Subcutaneous abdominal adipose tissue (tissue), 5 donors: ENCODE measurements around the gene MROH8.

Source experiments
- H3K27ac ChIP-seq: one replicate; pipeline ENCODE4 v1.7.0; 2013; ENCODE audit warnings: low read depth, mild to moderate bottlenecking, inconsistent platforms, low read length, moderate library complexity
- H3K27me3 ChIP-seq, 5 donors: one replicate each; pipeline ENCODE4 v1.7.0; 2013; ENCODE audit warnings: low read length in 5 of 5, inconsistent platforms in 1 of 5; ENCODE audit not compliant: control insufficient read depth in 5 of 5, insufficient read depth in 4 of 5
- H3K36me3 ChIP-seq, 5 donors: one replicate each; pipeline ENCODE4 v1.7.0; 2013; ENCODE audit warnings: low read length in 5 of 5; ENCODE audit not compliant: control insufficient read depth in 5 of 5, insufficient read depth in 5 of 5
- H3K4me1 ChIP-seq, 5 donors: one replicate each; pipeline ENCODE4 v1.7.0; 2013; ENCODE audit warnings: low read length in 5 of 5, mild to moderate bottlenecking in 3 of 5, moderate library complexity in 1 of 5; ENCODE audit not compliant: control insufficient read depth in 5 of 5, insufficient read depth in 5 of 5
- H3K4me3 ChIP-seq, 5 donors: one replicate each; pipeline ENCODE4 v1.7.0; 2013; ENCODE audit warnings: low read length in 5 of 5, low read depth in 1 of 5
- H3K9ac ChIP-seq, 5 donors: one replicate each; pipeline ENCODE4 v1.7.0; 2013; ENCODE audit warnings: low read length in 5 of 5, mild to moderate bottlenecking in 4 of 5, moderate library complexity in 3 of 5
- H3K9me3 ChIP-seq, 5 donors: one replicate each; pipeline ENCODE4 v1.7.0; 2013; ENCODE audit warnings: low read length in 5 of 5; ENCODE audit not compliant: control insufficient read depth in 5 of 5
- donor health status: healthy.
- donor health status: healthy.
- donor health status: healthy.
- donor health status: healthy.
- donor health status: healthy.

The MROH8 gene

GRCh38 chr20:37111926-37112455 is 67.4 kb downstream of the MROH8 start:
- Histone ChIP-seq H3K36me3 (peaks cover 0 to 6% (median 0%) of the 10 kb centered on the region in 5 donors), H3K27ac (no peak overlapping the region), H3K9ac (no peak overlapping the region), H3K4me1 (no peaks in the 10 kb centered on the region), H3K9me3 (no peaks in the 10 kb centered on the region), H3K27me3 (no peaks in the 10 kb centered on the region), H3K4me3 (no peak overlapping the region)

DNA sequence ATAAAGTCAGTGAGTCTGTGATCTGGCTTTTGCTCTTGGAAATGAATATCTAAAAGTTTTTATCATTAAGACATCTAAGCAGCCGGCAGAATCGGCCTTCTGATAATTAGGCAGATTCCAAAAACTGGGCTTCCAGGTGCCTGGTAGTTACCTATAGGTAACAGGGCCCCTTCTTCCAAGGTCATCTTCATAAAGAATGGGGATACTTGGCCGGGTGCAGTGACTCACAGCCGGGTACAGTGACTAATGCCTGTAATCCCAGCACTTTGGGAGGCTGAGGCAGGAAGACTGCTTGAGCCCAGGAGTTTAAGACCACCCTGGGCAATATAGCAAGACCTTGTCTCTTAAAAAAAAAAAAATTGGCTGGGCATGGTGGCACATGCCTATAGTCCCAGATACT is 70.7 kb downstream of the MROH8 start:
- Histone ChIP-seq H3K4me3 (no peak overlapping the region), H3K9ac (no peak overlapping the region), H3K27me3 (no peaks in the 10 kb centered on the region), H3K9me3 (no peaks in the 10 kb centered on the region), H3K4me1 (no peaks in the 10 kb centered on the region), H3K36me3 (peaks cover 0 to 6% (median 0%) of the 10 kb centered on the region in 5 donors), H3K27ac (no peak overlapping the region)

DNA sequence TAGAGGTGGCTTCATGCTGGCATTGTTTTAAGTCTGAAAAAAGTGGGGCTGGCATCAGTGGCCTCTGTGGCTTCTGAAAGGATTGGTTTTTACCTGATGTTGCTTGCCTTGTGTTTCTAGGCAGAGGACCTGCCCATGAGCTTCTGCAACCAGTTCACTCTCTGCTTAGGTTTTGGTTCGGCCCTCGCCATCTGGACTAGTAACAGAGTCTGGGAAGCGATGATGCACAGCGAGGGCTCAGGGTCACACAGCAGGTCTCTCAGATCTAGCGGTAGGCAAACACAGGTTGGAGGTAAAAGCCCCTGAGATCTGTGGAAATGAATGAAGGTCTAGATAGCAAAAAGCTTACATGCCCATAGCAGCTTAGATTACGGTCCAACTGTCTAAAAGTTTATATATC is 76.8 kb downstream of the MROH8 start:
- Histone ChIP-seq H3K9me3 (no peaks in the 10 kb centered on the region), H3K4me1 (no peaks in the 10 kb centered on the region), H3K27me3 (no peaks in the 10 kb centered on the region), H3K9ac (no peak overlapping the region), H3K36me3 (peaks cover 0 to 3% (median 0%) of the 10 kb centered on the region in 5 donors), H3K4me3 (no peak overlapping the region), H3K27ac (no peak overlapping the region)

DNA sequence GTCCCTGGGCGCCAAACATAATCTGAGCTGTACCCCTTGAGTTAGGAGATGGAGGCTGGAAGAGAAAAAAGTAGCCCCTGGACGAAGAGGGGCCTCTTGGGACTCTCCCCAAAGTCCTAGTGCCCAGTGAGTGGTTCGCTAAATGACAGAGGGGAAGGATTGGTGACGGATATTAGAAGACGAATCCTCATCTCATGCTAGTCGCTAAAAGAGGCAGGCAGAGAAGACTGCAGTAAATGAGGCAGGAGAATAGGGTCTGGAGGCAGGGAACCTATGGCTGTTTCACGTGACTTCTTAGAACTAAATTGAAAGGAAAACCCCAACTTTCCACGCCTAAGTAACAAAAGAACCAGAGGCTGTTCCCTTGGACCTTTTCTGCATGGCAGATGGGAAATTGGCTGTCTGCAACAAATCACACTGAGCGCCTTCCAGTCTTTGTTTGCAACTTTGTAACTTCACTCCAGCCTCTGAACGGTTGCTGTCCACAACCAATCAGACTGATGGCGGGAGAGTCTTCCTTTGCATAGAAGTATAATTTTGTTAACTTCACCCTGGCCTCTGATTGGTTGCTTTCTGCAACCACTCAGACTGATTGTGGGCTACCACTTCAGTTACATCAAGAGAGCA is 82.8 kb downstream of the MROH8 start:
- Histone ChIP-seq H3K27me3 (no peaks in the 10 kb centered on the region), H3K9me3 (no peaks in the 10 kb centered on the region), H3K9ac (peak overlapping the region in 3 of 5 donors; percentile 69 to 87 (median 86)), H3K4me1 (peaks cover 4 to 20% (median 16%) of the 10 kb centered on the region in 5 donors), H3K4me3 (peak overlapping the region; percentile 56 to 99 (median 92)), H3K36me3 (no peaks in the 10 kb centered on the region), H3K27ac (no peak overlapping the region)

DNA sequence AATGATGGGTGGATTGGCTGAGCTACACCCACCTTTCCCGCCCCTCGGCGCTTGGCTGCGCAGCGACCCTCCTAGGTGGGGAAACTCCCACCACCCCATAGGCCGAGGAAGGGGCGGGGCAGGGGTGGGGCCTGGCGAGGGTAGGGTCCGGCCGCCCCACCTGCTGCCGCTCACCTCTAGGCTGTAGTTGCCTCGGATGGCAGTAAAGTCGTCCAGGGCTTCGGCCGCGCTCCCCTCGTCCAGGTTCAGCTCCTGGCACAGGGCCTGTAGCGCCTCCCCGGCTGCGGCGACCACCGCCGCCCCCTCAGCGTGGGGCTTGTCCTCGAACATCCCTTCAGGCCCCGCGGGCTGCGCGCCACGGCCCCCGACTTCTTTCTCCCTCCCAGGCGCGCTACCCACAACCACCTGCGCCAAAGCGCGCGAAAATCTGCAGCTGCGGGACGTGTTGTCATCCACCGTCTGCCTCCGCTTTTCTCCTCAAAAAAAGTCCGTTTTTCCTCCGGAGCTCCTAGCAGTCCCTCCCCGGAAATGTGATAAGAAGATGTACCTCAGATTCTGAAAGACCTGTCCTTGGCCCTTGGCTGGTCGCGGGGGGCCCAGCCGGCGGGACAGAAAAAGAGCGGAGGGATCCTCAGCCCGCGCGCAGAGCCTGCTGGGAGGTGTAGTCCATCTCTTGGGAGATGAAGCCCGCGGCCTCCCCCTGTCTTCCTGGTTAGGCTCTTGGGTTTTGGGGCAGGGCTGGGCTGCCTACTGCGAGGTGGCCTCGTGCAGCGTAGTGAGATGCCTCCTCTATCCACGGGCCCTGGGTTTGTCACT is 83.5 kb downstream of the MROH8 start, which contains the start of gene RBL1:
TSS of gene RBL1 (minus strand) at position 399 of the 816 bp plus-strand sequence. CDS start at position 330, 69 bp downstream.
- Histone ChIP-seq H3K36me3 (no peaks in the 10 kb centered on the region), H3K4me3 (peak within 1 kb of the TSS; percentile 87 to 99 (median 92))

DNA sequence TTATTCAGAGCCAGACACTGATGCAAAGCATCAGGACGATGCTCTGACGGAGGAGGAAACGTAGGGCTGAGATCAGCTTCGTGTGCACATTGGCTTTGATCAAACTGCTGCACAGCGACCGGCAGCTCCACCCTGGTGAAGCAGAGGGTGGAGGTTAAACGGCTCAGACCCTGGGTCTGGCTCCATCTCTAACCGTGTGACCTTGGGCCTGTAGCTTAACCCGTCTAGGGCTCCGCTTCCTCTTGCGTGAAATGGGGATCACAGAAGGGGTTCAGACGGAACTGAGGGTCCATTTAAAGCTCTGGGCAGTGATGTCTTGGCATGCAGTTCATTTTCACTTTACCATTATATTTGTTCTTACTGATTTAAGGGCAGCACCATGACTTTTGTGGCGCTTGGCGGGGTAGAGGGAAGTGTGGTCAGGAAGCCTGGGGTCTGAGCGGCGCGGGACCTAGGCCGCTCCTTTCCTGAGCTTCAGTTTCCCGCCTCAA is 84.2 kb downstream of the MROH8 start:
- H3K36me3 ChIP-seq, result peaks cover 0 to 3% (median 0%) of the 10 kb centered on the region in 5 donors
- no peaks in the 10 kb centered on the region for H3K9me3 ChIP-seq

More for the DNA sequence above, 83.5 kb downstream of the MROH8 start, which contains the start of gene RBL1:
- Histone ChIP-seq H3K9me3 (no peaks in the 10 kb centered on the region), H3K27me3 (no peaks in the 10 kb centered on the region), H3K9ac (peak within 1 kb of the TSS; percentile 59 to 95 (median 86)), H3K4me1 (peaks cover 4 to 20% (median 16%) of the 10 kb centered on the region in 5 donors), H3K27ac (peak within 1 kb of the TSS; percentile 30)

GRCh38 chr20:37090407-37090806 is 88.9 kb downstream of the MROH8 start:
- Histone ChIP-seq H3K4me3 (no peak overlapping the region), H3K9me3 (no peaks in the 10 kb centered on the region), H3K27me3 (no peaks in the 10 kb centered on the region), H3K4me1 (peaks cover 4 to 12% (median 8%) of the 10 kb centered on the region in 5 donors), H3K9ac (no peak overlapping the region), H3K27ac (no peak overlapping the region), H3K36me3 (peaks cover 0 to 3% (median 0%) of the 10 kb centered on the region in 5 donors)

More for the DNA sequence above, 84.2 kb downstream of the MROH8 start:
- H3K4me1 ChIP-seq, result peaks cover 4 to 20% (median 16%) of the 10 kb centered on the region in 5 donors
- no peaks in the 10 kb centered on the region for H3K27me3 ChIP-seq
- H3K9ac ChIP-seq, result peak overlapping the region; percentile 59 to 95 (median 86)
- peak overlapping the region; percentile 87 to 99 (median 92) for H3K4me3 ChIP-seq
- peak overlapping the region; percentile 30 for H3K27ac ChIP-seq

DNA sequence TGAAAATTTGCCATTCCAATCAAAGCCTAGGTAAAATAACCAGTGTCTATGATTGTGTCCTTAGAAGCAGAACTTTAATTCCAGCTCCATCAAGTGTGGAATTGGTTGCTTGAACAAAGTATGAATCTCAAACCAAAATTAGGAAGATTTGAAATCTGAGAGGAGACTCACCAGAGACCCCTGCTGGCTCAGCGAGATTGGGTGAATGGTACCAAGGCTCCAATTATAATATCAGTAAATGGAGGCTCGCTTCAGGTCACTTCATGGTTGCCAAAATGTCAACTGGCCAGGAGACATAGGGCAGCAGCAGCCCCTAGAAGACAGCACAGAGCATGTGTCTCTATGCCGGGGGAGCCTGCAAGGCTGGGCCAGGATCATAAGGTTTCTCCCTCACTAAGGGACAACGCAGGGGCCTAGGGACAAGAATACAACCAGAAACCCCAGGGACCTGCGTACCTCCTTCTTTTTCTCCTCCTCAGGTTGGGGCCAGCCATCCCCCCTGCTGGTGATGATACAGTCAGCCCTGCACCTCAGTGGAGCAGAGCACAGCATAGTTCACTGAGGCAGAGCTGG is 97.5 kb downstream of the MROH8 start:
- Histone ChIP-seq H3K36me3 (peaks cover 0 to 7% (median 2%) of the 10 kb centered on the region in 5 donors), H3K27me3 (no peaks in the 10 kb centered on the region), H3K9me3 (no peaks in the 10 kb centered on the region), H3K9ac (peak overlapping the region in 1 of 5 donors; percentile 26), H3K4me3 (no peak overlapping the region), H3K27ac (no peak overlapping the region), H3K4me1 (peaks cover 0 to 8% (median 0%) of the 10 kb centered on the region in 5 donors)

DNA sequence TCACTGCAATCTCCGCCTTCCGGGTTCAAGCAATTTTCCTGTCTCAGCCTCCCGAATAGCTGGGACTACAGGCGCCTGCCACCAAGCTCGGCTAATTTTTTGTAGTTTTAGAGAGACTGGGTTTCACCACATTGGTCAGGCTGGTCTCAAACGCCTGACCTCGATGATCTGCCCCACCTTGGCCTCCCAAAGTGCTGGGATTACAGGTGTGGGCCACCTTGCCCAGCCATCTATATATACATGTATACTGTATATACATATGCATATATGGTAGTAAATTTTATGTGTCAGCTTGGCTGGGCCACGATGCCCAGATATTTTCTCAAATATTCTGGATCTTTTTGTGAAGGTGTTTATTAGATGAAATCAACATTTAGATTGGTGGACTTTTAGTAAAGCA is 102.3 kb downstream of the MROH8 start:
- no peaks in the 10 kb centered on the region for H3K27me3 ChIP-seq

More for the DNA sequence above, 102.3 kb downstream of the MROH8 start:
- H3K36me3 ChIP-seq, result peaks cover 0 to 2% (median under 1%) of the 10 kb centered on the region in 5 donors
- H3K4me1 ChIP-seq, result peaks cover 0 to 8% (median 0%) of the 10 kb centered on the region in 5 donors
- H3K9me3 ChIP-seq, result peaks cover 0 to 3% (median 0%) of the 10 kb centered on the region in 5 donors
- H3K27ac ChIP-seq, result no peak overlapping the region
- no peak overlapping the region for H3K4me3 ChIP-seq
- no peak overlapping the region for H3K9ac ChIP-seq
